Activated effector memory CD4-positive, alpha-beta T cell treated with anti-CD3 and anti-CD28 coated beads, Interleukin-2, amount 50 U/mL, for 16 hours (primary cell): ENCODE measurements around the gene RABGAP1L.

Source experiments
- DNase-seq: peaks from one replicate; pipeline ENCODE4 v3.0.0-alpha.2; 2020

RABGAP1L gene

GRCh38 chr1:174898102-174898797 is 738.9 kb downstream of the RABGAP1L start:
- DNase-seq: no peak

GRCh38 chr1:174900317-174900716 is 741.0 kb downstream of the RABGAP1L start:
- DNase-seq: no peak

- no peak for DNase-seq
Observed at GRCh38 chr1:174902531-174903099, 743.3 kb downstream of the RABGAP1L start.

GRCh38 chr1:174911606-174912005 is 752.3 kb downstream of the RABGAP1L start:
- no peak for DNase-seq

- DNase-seq: peak; percentile 66
Observed at GRCh38 chr1:174912264-174912663, 752.9 kb downstream of the RABGAP1L start.

GRCh38 chr1:174913225-174913903 is 754.0 kb downstream of the RABGAP1L start:
- DNase-seq: no peak

GRCh38 chr1:174914991-174915390 is 755.7 kb downstream of the RABGAP1L start:
- DNase-seq: no peak

GRCh38 chr1:174916846-174917245 is 757.5 kb downstream of the RABGAP1L start:
- no peak for DNase-seq

GRCh38 chr1:174920093-174920492 is 760.8 kb downstream of the RABGAP1L start:
- no peak for DNase-seq

GRCh38 chr1:174922121-174922520 is 762.8 kb downstream of the RABGAP1L start:
- DNase-seq: no peak

GRCh38 chr1:174923820-174924219 is 764.5 kb downstream of the RABGAP1L start:
- no peak for DNase-seq

- no peak for DNase-seq
Observed at GRCh38 chr1:174928541-174928940, 769.2 kb downstream of the RABGAP1L start.

- DNase-seq: no peak
Observed at GRCh38 chr1:174931214-174931613, 771.9 kb downstream of the RABGAP1L start.

- DNase-seq: no peak
Observed at GRCh38 chr1:174932587-174932986, 773.3 kb downstream of the RABGAP1L start.

- DNase-seq: no peak
Observed at GRCh38 chr1:174935961-174936727, 776.8 kb downstream of the RABGAP1L start.

- no peak for DNase-seq
Observed at GRCh38 chr1:174938281-174939007, 779.1 kb downstream of the RABGAP1L start.

GRCh38 chr1:174939775-174940545 is 780.6 kb downstream of the RABGAP1L start:
- DNase-seq: no peak

GRCh38 chr1:174940646-174941175 is 781.4 kb downstream of the RABGAP1L start:
- DNase-seq: no peak

- no peak for DNase-seq
Observed at GRCh38 chr1:174942547-174943255, 783.4 kb downstream of the RABGAP1L start.

- DNase-seq: no peak
Observed at GRCh38 chr1:174946031-174946430, 786.7 kb downstream of the RABGAP1L start.

- no peak for DNase-seq
Observed at GRCh38 chr1:174949061-174949460, 789.7 kb downstream of the RABGAP1L start.
